Kidney (tissue), 14 donors: ENCODE data around the gene CCDC184. TPM values are rescaled to one million over a fixed set of nuclear protein-coding genes. Genes with fewer than 3 reads are reported as not detected.

Experiments used
- DNase-seq, 5 donors: peaks; one replicate each; pipeline ENCODE4 v3.0.0-alpha.2; 2013 to 2020
- FAIRE-seq: peaks from 2 replicates; lab custom pipeline; 2012; peaks lifted over from hg19 to GRCh38; lab: Jason Lieb, UNC
- H3K27ac ChIP-seq, 2 donors: one replicate each; pipeline ENCODE4 v1.7.0; 2013; ENCODE audit warnings: low read depth in 2 of 2, low read length in 2 of 2, inconsistent platforms in 1 of 2
- H3K27me3 ChIP-seq: one replicate; pipeline ENCODE4 v1.7.1; 2013; ENCODE audit warnings: low read length, inconsistent platforms; ENCODE audit not compliant: control insufficient read depth, insufficient read depth
- H3K36me3 ChIP-seq, 3 donors: one replicate each; pipeline versions ENCODE4 v1.7.0 to v1.7.1; 2013; ENCODE audit warnings: low read length in 3 of 3, control low read depth in 1 of 3, inconsistent platforms in 1 of 3; ENCODE audit not compliant: insufficient read depth in 3 of 3, control insufficient read depth in 2 of 3
- H3K4me1 ChIP-seq, 3 donors: one replicate each; pipeline versions ENCODE4 v1.7.0 to v1.7.1; 2013; ENCODE audit warnings: low read length in 3 of 3, inconsistent platforms in 1 of 3, low read depth in 1 of 3; ENCODE audit not compliant: control insufficient read depth in 2 of 3, insufficient read depth in 2 of 3
- H3K4me3 ChIP-seq, 3 donors: one replicate each; pipeline versions ENCODE4 v1.7.0 to v1.8.1; 2013; ENCODE audit warnings: low read length in 3 of 3, control low read depth in 1 of 3, inconsistent platforms in 1 of 3
- H3K9ac ChIP-seq, 3 donors: one replicate each; pipeline versions ENCODE4 v1.7.0 to v1.7.1; 2013; ENCODE audit warnings: low read length in 3 of 3, control low read depth in 1 of 3, inconsistent platforms in 1 of 3
- H3K9me3 ChIP-seq, 3 donors: one replicate each; pipeline versions ENCODE4 v1.7.0 to v1.7.1; 2013; ENCODE audit warnings: low read length in 3 of 3, control low read depth in 1 of 3, inconsistent platforms in 1 of 3; ENCODE audit not compliant: control insufficient read depth in 2 of 3, insufficient read depth in 1 of 3
- intact Hi-C: fragments of 100-400 bp; cut with DNase I; formaldehyde crosslinking; loops from one replicate; pipeline ENCODE4 v1.11.1; 2022
- polyA plus RNA-seq: library from polyadenylated mRNA; stranded (reverse); fragments of 350-450 nt; fragmentation: Illumina TruSeq; extraction: RNeasy Lipid Tissue Mini Kit (QIAGEN cat#74804); gene quantifications from one replicate; pipeline ENCODE4 v1.2.3, GENCODE V29; 2014; ENCODE audit warnings: low read depth, low replicate concordance; ENCODE audit not compliant: insufficient read depth
- total RNA-seq: library from RNA; stranded (reverse); fragmentation: NEBNext Ultra II Directional; extraction: Animal tissue kit (Norgen Biotek cat#: 25700); gene quantifications from one replicate; pipeline ENCODE4 v1.2.1, GENCODE V29; 2021
- TF ChIP-seq, protein P1 (sequence below): IDR thresholded peaks from 3 replicates; pipeline ENCODE4 v1.5.1; 2012; ENCODE audit warnings: mild to moderate bottlenecking, moderate library complexity, borderline replicate concordance; ENCODE audit not compliant: insufficient read depth; ENCODE audit errors: extremely low read depth
- donor health status: control.
- donor health status: control.
- donor health status: control.
- donor health status: control.
- donor health status: control.
- donor health status: DM: yes; HTN: yes; CAD: no.
- donor health status: Normal renal cell carcinoma (clear cell type).

CCDC184 gene
- total and polyA plus RNA-seq, 2 donors from 2014 or later: 1.7 to 2.0 TPM

DNA sequence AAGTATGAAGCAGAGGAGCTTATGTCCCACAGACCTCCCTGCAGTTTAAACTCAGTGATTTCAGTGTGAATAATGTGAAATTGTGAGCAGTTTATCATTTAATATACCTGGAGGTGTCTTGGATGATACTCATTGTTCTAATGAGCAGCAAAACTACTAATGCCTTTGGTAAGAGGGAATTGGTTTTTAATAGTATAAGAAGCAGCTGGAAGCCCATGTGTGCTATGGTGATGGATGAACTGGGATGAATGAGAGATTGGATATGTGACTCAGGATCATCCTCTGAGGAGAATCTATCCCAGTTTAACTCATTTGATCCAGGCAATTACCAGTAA lies 7.1 kb upstream of the CCDC184 start:
- H3K36me3 ChIP-seq: no peaks in the 10 kb centered on the region
- intact Hi-C loops: no loop called here
- no peak overlapping the region for H3K9ac ChIP-seq
- H3K27me3 ChIP-seq: no peaks in the 10 kb centered on the region
- H3K27ac ChIP-seq: no peak overlapping the region
- peaks cover 0 to 4% (median 0%) of the 10 kb centered on the region in 3 donors for H3K4me1 ChIP-seq
- TF ChIP-seq, protein P1, sequence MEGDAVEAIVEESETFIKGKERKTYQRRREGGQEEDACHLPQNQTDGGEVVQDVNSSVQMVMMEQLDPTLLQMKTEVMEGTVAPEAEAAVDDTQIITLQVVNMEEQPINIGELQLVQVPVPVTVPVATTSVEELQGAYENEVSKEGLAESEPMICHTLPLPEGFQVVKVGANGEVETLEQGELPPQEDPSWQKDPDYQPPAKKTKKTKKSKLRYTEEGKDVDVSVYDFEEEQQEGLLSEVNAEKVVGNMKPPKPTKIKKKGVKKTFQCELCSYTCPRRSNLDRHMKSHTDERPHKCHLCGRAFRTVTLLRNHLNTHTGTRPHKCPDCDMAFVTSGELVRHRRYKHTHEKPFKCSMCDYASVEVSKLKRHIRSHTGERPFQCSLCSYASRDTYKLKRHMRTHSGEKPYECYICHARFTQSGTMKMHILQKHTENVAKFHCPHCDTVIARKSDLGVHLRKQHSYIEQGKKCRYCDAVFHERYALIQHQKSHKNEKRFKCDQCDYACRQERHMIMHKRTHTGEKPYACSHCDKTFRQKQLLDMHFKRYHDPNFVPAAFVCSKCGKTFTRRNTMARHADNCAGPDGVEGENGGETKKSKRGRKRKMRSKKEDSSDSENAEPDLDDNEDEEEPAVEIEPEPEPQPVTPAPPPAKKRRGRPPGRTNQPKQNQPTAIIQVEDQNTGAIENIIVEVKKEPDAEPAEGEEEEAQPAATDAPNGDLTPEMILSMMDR: no peak
- no peaks in the 10 kb centered on the region for H3K9me3 ChIP-seq
- H3K4me3 ChIP-seq: no peak overlapping the region
- FAIRE-seq (no peak), DNase-seq (no peak)

DNA sequence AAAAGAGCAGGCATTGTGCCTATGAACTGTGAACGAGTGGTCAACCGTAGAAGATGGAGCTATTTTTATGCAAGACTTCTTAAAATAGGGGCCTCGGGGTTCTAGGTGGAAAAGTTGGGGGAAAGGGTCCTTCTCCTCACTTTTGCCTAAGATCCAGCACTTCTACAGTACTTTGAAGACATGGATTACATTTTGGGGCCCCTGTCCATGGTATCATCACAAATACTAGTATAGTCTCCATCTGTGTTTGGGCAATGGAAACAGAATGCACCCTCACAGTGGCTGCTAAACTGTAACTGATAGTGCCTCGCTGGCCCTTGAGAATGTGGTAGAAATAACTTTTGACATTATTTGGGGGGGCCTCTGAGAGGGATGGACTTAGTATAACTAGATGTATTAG lies 5.5 kb upstream of the CCDC184 start:
- Histone ChIP-seq H3K9me3 (no peaks in the 10 kb centered on the region), H3K9ac (no peak overlapping the region), H3K4me3 (no peak overlapping the region), H3K36me3 (no peaks in the 10 kb centered on the region), H3K27me3 (peaks cover 11% of the 10 kb centered on the region), H3K27ac (no peak overlapping the region), H3K4me1 (peaks cover 0 to 5% (median 4%) of the 10 kb centered on the region in 3 donors)
- TF ChIP-seq, protein P1: no peak
- intact Hi-C loops: no loop called here
- DNase-seq (no peak), FAIRE-seq (no peak)

DNA sequence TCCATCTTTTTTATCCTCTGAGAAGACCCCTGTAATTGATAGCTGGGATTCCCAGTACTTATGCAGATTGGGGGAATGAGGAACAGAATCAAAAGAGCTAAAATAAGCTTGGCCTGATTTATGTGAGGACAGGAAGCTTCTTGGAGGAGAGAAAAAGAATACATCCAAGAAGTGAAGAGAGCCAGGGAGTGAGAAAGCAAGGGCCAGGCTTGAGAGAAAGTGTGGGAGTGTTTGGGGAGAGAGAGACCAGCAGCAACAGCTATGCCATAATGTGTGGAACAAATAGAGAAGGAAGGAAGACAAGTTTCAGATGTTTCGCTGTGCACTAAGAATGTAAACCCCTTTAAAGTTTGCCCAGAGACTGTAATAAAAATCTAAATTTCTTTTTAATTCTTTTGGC lies 4.0 kb upstream of the CCDC184 start:
- TF ChIP-seq, protein P1: no peak
- Histone ChIP-seq H3K4me1 (peaks cover 0 to 13% (median 4%) of the 10 kb centered on the region in 3 donors), H3K36me3 (no peaks in the 10 kb centered on the region), H3K9ac (no peak overlapping the region), H3K4me3 (no peak overlapping the region), H3K9me3 (no peaks in the 10 kb centered on the region), H3K27me3 (peaks cover 13% of the 10 kb centered on the region), H3K27ac (no peak overlapping the region)
- no peak for FAIRE-seq
- intact Hi-C loops: no loop called here
- no peak for DNase-seq

DNA sequence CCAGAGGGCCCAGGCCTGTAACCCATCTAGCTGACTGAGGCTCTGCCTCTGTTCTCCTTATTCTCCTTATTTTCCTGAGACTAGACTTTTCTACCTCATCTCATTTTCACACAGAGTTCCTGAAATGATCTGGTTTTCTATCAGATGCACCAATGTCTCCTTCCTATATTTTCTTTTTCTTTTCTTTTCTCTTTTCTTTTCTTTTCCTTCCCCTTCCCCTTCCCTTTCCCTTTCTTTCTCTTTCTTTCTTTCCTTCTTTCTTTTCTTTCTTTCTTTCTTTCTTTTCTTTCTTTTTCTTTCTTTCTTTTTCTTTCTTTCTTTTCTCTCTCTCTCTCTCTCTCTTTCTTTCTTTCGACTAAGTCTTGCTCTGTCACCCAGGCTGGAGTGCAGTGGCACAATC lies 3.0 kb upstream of the CCDC184 start:
- Histone ChIP-seq H3K27me3 (peaks cover 13% of the 10 kb centered on the region), H3K4me3 (no peak overlapping the region), H3K27ac (no peak overlapping the region), H3K4me1 (peaks cover 0 to 13% (median 4%) of the 10 kb centered on the region in 3 donors), H3K9ac (no peak overlapping the region), H3K36me3 (no peaks in the 10 kb centered on the region), H3K9me3 (no peaks in the 10 kb centered on the region)
- DNase-seq (no peak), FAIRE-seq (no peak)
- TF ChIP-seq, protein P1: no peak
- intact Hi-C loops: no loop called here
